OCI-LY7 (cell line): Measurements from ENCODE around the gene CAPS.

ENCODE experiments used
- CTCF ChIP-seq: fragments of 200-600 bp; sonication (generic); conservative IDR thresholded peaks from 2 replicates; pipeline ENCODE4 v1.5.1; 2014; ENCODE audit warnings: mild to moderate bottlenecking, antibody characterized with exemption, low read length, moderate library complexity, mixed read lengths
- EZH2phosphoT487 ChIP-seq: fragments of 200-600 bp; sonication (generic); IDR thresholded peaks from 2 replicates; pipeline ENCODE4 v1.6.1; 2018; ENCODE audit warnings: low read depth, borderline replicate concordance, mild to moderate bottlenecking, mixed run types, antibody characterized with exemption, low read length, moderate library complexity, mixed read lengths

- TF ChIP-seq CTCF (no peak), EZH2phosphoT487 (no peak)
Observed at GRCh38 chr19:5923356-5923755, 9.3 kb downstream of the CAPS start.
